ENCODE measurements around the gene EMC7.
"Not testable (repeated sequence)": the region's sequence is repeated elsewhere in the genome, so short reads cannot be mapped to it uniquely, and the experiment has no call there.

EMC7 gene

DNA sequence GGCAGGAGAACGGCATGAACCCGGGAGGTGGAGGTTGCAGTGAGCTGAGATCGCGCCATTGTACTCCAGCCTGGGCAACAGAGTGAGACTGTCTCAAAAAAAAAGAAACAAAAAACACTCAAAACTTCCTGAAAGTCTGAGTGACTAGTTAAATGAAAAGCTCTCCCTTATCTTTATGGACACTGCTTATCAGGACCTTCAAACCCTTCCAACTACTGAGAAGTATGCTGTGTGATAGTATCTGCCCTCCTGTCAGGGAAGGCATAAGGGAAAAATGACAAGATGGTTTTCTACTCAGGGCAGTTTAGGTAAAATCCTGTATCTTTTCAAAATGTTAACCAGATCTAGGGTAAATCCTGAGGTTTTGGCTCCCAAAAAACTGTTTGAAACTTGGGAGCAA lies 21.8 kb downstream of the EMC7 start:
- DNase-seq = no peak

DNA sequence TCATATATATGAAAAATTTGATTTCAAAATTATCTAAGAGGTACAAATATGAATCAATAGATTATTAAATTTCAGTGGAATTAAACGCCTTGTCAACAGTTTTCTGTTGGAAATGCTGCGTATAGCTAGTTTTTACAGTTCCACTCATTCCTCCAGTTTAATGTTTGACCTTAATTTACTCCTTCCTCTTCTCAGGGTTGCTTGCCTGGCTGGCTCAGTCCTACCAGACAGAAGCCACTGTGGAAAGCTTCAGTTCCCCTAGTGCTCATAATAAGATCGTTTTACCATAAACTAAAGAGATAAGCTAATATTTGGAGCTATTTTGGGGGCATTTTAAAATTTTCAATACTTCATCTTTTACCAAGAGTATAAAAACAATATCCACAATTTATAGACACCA lies 22.8 kb downstream of the EMC7 start:
- DNase-seq = no peak

DNA sequence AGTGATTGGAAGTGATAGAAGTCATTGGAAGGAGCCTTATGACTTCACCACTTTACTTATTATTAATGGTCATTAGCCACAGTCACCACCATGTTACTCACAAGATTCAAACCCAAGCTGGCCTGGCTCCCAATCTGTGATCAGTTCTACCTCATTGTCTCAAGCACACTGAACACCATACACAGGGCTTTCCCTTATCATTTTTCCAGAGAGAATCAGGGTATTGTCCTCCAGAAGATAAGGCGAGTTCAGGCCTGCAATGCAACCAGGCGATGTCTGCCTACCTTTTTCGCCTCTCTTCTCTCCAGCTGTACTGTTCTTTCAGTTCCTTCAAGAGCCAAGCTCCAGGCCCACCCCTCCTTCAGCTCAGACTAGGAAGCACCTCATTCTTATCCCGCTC lies 24.9 kb downstream of the EMC7 start:
- no peak for DNase-seq

DNA sequence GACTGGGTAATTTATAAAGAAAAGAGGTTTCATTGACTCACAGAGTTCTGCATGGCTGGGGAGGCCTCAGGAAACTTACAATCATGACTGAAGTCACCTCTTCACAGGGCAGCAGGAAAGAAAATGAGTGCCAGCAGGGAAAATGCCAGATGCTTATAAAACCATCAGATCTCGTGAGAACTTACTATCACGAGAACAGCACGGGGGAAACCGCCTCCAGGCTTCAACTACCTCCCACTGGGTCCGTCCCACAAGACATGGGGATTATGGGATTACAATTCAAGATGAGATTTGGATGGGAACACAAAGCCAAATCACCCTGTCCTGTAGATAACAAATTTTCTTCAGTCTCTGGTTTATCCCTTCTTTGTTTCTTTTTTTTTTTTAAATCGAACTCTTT lies 31.7 kb downstream of the EMC7 start:
- no peak for DNase-seq

DNA sequence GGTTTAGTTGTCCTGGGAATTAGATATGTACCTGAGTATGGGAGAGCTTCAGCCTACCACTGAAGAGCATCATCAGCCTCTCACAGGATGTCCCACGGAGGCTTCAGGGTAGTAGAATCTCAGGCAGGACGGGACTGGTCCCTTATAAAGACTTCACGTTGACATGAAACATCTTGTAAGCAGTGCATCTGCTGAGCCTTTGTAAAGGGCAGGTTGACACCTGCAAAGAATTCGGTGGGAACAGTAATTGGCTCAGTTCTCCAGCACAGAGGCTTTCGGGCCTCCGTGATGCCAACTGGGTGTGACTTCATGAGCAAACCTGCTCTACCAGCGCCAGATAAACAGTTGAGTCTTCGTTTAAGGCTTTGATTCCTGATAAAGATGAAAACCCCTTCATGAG lies 35.7 kb downstream of the EMC7 start:
- DNase-seq = no peak

DNA sequence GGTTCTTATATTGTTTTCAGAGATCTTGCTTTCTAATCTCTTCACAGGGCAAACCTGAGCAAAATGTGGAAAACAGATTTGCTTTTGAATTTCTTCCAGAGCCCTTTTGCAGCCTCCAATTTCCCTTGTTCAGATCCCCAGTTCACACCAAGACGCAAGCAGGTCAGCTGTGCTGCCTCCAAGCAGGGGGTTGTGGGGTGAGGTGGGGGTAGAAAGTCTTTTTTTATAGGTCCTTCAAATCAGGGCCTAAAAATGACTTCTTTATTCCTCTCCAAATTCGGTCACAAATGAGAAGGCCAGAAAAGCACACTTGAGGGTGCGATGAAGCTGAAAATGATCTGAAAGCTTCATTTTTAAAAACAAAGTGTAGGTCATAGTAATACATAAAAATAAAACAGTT lies 36.4 kb downstream of the EMC7 start:
- DNase-seq = no peak

DNA sequence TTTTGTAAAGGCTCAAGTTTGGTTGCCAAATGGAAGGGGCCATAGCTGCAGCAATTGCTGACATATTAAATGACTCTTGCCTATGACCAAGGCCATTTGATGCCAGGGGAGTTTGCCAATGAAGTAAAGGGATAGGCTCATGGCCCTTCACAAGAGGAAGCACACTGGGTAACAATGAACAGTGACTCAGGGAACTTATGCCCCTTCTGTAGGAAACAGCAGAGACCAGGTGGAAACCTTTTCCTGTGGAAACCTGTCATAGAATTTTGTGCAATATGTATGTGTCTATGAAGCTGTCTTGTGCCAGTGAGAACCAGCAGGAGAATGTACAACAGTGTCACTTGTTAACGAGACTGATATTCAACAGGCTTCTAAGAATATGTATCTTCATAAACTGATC lies 37.2 kb downstream of the EMC7 start:
- DNase-seq = no peak

DNA sequence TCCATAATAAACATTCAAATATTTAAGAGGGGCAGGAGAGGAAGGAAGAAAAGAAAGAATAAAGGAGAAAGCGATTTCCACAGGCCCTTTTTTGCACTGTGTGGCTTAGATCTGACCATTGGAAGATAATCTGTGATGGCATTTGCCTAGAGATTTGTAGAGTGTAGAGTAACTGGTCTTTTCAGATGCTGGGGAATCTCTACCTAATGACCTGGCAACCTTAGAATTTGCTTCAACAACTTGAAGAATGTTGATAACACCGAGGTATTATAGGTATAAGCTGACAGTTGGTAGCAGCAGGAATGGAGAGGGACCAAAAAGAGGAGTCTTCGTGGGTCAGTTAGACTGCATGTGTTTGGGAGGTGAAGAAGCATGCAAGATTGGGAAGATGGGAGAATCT lies 41.7 kb downstream of the EMC7 start:
- DNase-seq = no peak

DNA sequence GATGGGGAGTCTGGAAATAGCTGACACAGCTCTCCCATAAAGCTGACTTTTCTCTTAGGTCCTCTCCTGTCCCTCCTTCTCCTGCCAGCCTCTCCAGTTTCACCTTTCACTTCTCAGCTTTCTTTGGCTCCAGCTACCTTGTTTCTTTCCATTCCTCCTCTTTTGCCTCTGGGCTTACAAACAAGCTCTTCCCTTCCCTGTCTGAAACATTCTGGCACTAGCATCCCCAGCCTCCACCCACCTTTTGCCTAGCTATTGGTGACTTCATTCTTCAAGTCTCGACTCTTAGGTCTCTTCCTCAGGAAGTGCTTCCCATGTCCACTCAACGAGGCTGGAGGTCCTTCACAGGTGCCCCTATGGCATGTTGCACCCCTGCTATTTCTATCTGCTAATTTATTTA lies 42.2 kb downstream of the EMC7 start:
- no peak for DNase-seq

DNA sequence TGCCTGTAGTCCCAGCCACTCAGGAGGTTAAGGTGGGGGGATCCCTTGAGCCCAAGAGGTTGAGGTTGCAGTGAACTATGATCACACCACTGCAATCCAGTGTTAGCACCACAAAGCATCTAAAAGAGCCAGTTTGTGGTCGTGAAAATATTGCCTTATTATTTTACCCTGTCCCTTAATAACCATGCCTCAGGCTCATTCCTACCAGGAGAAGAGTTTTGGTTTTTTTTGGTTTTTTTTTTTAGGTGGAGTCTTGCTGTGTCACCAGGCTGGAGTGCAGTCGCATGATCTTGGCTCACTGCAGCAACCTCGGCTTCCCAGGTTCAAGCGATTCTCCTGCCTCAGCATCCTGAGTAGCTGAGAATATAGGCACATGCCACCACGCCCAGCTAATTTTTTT lies 44.8 kb downstream of the EMC7 start:
- DNase-seq = no peak

DNA sequence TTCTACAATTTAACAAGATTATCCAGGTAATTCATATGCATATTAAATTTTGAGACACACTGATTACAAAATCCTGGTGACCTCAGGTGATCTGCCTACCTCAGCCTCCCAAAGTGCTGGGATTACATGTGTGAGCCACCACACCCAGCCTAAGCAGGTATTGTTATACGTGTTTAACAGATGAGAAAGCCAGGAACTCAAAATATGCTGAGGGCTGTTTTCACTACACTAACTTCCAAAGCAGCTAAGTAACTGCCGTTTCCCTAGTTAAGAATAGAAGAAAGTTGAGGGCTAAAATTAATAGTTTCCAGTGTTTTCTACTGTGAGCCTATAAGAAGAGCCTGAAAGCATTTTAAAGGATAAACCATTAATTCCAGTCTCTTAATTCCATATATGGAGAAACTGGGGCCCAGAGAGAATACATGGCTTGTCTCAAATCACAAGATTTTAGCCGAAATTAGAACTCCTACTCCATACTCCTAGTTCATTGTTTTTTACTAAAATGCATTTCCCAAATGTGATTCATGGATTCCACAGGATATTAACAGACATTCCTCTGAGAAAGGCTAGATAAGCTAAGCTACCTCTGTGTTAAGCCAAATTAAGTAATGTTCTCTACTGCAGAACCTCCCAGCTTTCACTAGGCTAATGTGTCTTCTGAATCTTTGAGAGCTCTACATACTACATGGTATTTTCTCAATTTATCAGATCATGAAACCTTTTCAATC lies 45.6 kb downstream of the EMC7 start:
- DNase-seq = no peak

DNA sequence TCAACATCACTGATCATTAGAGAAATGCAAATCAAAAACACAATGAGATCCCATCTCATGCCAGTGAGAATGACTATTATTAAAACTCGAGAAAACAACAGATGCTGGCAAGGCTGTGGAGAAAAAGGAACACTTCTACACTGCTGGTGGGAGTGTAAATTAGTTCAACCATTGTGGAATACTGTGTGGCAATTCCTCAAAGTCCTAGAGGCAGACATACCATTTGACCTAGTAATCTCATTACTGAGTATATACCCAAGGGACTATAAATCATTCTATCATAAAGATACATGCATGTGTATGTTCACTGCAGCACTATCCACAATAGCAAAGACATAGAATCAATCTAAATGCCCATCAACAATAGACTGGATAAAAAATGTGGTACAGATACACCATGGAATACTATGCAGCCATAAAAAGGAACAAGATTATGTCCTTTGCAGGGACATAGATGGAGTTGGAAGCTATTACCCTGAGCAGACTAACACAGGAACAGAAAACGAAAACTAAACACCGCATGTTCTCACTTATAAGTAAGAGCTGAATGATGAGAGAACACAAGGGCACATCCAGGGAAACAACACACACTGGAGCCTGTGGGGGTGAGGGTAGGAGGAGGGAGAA lies 47.5 kb downstream of the EMC7 start:
- DNase-seq = no peak

DNA sequence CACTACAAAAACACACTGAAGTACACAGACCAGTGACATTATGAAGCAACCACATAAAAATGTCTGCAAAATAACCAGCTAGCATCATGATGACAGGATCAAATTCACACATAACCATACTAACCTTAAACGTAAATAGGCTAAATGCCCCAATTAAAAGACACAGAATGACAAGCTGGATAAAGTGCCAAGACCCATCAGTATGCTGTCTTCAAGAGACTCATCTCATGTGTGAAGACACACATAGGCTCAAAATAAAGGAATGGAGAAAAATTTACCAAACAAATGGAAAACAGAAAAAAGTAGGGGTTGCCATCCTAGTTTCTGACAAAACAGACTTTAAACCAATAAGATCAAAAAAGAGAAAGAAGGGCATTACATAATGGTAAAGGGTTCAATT lies 51.3 kb downstream of the EMC7 start:
- DNase-seq = not testable (repeated sequence)

DNA sequence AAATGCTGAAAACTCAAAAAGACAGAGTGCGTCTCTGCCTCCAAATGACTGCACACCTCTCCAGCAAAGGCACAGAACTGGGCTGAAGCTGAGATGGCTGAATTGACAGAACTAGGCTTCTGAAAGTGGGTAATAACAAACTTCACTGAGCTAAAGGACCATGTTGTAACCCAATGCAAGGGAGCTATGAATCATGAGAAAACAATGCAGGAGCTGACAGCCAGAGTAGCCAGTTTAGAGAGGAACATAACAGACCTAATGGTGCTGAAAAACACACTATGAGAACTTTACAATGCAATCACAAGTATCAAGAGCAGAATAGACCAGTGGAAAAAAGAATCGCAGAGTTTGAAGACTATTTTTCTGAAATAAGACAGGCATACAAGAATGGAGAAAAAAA lies 52.5 kb downstream of the EMC7 start:
- DNase-seq = no peak

DNA sequence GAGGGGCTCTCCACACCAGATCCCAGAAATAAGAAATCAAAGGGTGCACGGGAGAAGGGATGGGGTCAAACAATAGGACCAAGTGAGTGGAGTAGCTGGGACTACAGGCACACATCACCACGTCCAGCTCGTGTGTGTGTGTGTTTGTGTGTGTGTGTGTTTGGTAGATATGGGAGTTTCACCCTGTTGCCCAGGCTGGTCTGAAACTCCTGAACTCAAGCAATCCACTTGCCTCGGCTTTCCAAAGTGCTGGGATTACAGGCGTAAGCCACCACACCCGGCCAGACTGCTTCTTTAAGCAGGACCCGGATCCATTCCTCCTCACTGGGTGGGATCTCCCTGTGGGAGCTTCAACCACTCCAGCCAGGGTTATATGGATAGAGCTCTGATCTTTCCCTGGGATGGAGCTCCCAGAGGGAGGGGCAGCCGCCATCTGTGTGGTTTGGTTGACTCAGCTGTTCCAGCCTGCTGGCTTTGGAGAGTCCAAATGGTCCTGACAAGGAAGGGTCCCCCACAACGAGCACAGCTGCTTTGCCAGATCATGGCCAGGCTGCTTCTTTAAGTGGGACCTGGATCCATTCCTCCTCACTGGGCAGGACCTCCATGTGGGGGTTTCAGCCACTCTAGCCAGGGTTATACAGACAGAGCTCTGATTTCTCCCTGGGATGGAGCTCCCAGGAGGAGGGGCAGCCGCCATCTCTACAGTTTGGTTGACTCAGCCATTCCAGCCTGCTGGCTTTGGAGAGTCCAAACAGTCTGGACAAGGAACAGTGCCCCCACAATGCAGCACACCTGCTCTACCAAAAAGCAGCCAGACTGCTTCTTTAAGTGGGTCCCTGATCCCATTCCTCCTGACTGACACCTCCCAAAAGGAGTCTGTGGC lies 53.5 kb downstream of the EMC7 start:
- DNase-seq = no peak

DNA sequence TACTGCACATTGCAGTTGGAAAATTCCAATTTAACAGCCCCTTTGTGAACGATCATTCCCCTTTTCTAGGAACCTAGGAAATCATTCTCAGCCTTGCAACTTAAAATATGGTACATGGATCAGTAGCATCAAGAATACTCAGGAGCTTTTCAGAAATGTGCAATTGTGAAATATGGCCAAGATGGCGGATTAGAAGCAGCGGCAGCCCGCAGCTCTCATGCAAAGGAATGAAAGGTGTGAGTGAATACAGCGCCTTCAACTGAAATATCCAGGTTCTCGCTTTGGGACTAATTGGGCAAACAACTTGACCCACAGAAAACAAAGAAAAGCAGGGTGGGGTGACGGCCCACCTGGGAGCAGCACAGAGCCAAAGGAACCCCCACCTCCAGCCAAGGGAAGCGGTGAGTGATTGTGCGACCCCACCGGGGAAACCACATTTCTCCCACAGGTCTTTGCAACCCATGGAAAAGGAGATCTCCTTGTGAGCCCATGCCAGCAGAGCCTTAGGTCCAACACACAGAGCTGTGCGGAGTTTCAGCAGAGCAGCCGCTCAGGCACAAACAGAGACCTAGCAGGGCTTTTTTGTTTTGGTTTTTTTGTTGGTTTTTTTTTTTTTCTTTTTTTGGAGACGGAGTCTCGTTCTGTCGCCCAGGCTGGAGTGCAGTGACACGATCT lies 55.1 kb downstream of the EMC7 start:
- no peak for DNase-seq

DNA sequence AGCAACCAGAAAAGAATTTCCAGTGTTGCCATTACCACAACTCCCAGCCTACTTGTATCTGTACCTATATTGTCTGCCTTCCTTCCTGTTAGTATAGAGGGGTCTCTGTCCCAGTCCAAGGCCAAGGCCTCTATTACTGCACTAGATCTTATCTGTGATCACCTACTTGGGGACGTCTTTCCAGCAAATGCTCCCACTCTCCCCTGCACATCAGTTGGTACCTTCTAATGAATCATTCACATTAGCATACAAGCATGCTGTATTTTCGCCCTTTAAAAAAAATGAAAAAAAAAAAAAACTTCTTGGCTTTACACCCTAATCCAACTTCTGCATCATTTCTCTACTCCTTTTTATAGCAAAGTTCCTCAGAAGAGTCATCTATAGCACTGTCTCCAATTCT lies 57.8 kb downstream of the EMC7 start:
- DNase-seq = no peak

DNA sequence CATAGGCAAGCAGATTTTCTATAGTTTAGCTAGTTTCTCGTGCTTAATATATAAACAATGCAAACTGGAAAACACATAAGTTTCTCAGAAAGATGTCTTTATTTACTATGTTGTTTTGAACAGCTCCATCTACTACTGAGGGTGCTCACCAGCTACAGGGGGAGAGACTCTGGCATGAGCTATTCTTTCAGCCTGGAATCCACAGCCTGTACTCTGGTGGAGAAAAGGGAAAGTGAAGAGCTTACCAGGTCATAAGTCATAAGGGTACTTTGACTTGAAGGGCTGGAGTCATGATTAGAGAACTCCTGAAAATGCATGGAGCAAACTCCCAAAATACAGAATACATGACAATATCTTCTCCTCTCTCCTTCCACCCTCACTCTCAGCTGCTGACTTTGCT lies 58.3 kb downstream of the EMC7 start:
- no peak for DNase-seq

DNA sequence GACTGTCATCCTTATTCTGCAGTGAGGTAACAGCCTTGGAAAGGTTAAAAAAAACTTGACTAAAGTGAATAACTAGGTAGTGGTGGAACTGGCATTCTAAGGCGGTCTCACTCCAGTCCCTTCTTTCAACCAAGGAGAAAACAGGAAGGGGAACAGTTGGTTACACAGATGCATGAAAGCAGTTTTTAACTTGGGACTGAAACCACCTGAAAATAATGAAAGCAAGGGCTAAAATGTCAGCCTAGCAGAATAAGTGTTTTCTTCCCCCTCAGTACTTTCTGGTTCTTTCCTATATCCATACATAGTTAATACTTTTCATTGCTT lies 61.9 kb downstream of the EMC7 start:
- DNase-seq = no peak

DNA sequence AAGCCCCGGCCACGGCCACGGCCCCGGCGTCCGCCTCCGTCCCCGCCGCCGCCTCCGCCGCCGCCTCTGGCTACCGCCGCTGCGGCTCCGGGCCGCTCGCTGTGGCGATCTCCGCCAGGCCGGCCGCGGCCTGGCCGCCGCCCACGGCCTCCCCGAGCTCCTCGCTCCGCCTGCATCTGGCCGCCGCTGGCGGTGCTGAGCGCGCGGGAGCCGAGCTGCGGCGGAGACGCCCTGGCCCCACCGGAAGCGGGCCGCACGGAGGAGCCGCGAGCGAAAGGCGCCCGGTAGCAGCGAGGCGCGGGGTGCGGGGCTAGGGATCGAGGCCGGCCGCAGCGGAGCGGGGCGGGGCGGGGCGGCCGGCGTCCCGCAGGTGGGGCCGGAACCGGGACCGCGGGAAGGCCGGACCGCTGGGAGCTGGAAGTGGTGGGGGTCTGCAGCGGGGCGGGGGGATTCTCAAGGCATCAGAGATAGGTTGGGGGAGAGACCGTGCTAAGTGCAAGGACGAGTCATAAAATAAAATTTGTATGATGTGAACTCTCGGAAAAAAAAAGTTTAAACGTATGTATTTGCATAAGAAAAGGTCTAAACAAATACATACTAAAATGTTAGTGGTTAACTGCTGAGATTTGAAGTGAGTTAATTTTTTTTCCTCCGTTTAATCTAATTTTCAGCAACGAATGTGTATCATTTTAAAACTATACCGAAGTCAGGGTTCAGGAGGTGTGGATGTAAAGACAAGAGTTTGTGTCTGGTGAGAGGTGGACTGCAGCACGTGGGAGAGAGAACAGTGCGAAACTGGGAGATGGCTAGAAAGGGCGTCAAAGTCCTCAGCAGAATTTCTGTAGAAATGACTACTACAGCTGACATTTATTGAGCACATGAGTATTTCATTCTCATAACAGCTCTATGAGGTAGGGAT lies 62.5 kb downstream of the EMC7 start, which contains the start of gene AVEN:
Gene AVEN (minus strand): TSS at position 334 of the 919 bp plus-strand sequence. CDS start 158 bp downstream, at position 176.
- peak; percentile 70 for DNase-seq

DNA sequence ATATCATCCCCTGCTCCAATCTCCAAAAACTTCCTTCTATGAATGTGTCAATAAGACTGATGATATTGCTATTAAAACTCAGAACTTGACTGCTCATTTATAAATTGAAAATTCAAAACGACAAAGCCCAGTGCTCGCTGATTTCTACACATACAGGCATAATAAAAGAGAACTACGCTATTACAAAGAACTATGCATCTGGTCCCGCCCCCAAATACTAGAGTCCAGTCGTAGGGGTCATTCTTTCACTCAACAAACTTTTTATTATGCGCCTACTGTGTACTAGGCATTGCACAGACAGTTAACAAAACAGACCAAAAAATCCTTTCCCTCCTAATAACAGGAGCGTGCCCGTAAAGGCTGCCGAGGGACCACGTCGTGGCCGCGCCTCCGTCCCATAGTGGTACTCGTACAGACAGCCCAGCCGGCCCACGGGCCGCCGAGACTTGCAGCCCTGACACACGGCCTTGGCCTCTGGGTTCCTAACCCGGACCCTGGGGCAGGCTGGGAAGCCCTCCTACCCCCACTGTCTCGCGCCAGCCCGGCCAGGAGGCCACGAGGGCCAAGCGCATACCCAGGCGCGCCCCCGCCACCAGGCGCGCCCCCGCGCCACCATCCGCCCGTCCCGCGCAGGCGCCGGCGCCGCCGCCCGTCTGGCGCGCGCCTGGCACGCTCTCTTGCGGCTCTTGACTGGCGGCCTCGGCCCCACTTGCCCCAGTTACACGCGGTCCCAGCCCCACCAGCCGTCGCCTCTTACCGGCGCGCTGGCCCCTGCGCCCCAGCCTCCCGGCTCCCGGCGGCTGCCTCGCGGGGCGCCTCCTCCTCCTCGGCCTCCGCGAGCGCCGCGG lies 63.4 kb downstream of the EMC7 start:
- peak; percentile 89 for DNase-seq
